GM21737 (cell line): Measurements from ENCODE around the gene GNPTAB.
"Not testable (repeated sequence)": the region's sequence is repeated elsewhere in the genome, so short reads cannot be mapped to it uniquely, and the experiment has no call there.

Source experiments
- ATAC-seq: cut with Tn5 transposase; IDR thresholded peaks from one replicate; pipeline ENCODE4 v1.9.1; 2021; ENCODE audit warnings: mild to moderate bottlenecking, moderate library complexity; ENCODE audit not compliant: unreplicated experiment

GNPTAB gene

DNA sequence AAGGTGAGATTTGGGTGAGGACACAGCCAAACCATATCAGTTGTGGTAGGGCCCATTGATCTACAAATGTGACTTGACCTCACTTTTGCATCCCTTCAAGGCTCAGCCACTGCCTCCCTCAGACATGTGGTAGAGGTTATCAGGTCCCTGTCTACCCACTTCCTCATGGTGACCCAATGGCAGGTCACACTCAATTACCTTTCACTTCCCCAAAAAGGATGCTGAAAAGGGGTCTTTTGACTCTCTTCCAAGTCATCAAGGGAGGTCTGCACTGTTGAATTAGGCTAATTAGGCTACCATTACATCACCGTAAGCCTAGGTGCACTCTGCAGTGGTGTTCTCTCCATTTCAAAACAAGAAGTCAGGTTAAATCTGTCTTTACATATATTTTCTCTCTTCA is 24.0 kb upstream of the GNPTAB start:
- peak; percentile 37 for ATAC-seq

DNA sequence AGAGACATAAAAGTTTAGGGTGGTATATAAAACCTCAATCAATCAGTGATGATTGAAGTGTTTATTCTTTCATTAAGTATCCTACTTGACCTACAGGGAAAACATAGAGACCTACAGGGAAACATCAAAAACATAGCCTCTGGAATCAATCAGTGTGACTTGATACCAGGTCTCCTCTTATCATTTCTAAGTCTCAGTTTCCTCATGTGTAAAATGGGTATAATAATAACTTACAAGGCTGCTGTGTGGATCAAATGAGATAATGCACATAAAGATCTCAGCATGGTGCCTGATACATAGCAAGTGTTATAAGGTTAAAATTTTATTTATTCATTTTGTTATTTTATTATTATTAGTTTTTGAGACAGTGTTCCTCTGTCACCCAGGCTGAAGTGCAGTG is 22.2 kb upstream of the GNPTAB start:
- no peak for ATAC-seq

DNA sequence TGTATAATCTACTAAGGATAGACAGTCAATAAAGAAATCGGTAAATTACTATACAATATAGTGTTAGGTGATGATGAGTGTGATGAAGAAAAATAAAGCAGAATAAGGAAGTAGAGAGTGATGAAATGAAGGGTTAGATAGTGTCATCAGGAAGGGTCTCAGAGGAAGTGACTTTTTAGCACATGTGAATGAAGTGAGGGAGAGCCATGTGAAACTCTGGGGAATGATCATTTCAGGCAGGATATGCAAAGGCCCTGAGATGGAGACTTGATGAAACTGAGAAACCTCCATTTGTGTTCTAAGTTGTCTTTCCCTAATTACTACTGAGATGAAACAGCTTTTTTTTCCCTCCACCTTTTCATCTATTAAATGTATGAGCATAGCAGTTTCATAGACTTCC is 19.4 kb upstream of the GNPTAB start:
- ATAC-seq = no peak

DNA sequence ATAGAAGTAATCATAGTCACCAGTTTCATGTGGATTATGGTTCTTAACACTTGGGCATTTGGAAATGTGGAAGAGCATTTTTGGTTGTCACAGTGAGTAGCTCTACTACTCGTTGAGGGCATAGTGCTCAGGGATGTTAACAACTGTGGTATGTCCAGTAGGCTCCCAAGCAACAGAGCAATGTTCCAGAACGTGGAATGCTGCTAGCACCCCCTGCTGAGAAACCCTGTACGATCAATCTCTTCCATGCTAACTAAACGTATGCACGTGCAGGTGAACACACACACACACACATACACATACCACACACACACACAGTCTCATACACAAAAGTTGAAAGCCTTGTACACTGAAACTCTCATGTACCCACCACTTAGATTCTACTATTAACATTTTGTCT is 16.6 kb upstream of the GNPTAB start:
- no peak for ATAC-seq

DNA sequence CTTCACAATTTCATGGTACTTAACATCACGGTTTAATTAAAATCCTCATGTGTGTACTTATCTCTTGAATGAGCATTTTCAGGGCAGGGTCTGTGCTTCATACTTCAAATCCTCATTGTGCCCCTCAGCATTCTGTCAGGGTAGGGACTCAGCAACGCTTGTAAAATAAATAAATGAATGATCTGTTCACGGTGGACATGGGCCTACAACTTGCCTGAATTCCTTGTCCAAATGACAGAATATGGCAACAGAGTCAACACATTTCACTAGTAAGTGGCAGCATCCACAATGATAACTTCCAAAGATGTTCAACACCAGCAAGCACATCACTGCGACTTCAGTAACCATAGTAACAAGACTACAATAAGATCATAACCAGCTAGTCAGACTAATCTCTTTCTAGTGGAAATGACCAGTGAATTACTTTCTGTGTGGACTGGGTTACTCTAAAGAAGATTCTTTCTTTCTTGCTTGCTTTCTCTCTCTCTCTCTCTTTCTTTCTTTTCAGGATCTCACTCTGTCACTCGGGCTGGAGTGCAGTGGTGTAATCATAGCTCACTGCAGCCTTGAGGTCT is 14.5 kb upstream of the GNPTAB start:
- no peak for ATAC-seq

DNA sequence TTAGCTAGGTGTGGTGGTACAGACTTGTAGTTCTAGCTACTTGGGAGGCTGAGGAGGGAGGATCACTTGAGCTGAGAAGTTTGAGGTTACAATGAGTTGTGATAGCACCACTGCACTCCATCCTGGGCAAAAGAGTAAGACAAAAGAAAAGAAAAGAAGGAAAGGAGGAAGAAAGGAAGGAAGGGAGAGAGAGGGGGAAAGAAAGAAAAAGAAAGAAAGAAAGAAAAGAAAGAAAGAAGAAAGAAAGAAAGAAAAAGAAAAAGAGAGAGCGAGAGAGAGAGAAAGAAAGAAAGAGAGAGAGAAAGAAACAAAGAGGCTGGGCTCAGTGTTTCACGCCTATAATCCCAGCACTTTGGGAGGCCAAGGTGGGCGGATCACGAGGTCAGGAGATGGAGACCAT is 10.3 kb upstream of the GNPTAB start:
- no peak for ATAC-seq

DNA sequence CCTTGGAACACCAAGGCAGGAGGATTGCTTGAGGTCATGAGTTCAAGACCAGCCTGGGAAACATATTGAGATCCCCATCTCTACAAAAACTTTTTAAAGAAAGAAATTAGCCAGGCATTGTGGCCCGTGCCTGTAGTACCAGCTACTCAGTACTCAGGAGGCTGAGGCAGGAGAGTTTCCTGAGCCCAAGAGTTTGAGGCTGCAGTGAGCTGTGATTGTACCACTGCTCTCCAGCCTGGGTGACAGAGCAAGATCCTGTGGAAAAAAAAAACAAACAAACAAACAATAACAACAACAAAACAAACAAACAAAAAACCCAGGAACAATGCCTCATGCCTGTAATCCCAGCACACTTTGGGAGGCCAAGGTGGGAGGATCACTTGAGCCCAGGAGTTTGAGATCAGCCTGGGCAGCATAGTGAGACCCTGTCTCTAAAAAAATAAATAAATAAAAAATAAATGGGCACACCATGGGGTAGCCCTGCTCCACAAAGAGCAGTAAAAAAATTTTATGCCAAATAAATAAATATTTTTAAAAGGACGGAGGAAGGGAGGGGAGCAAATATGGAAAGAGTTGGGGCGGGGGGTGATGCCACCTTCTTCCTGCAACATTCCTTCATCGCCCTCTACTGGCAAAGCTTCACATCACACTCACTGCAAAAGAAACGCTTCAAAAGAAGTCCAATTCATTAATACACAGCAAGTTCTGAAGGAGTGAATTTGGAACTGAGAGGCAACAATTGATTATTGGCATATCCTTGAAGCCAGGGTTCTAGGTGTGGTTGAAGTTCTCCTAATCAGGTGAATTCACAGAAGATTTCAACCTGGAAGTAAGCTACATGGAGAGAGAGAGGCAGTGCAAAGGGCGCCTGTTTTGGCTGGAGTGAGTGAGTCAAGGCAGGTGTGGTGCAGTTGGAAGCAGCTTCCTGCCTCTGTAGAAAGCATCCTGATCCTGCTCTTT is 8.8 kb upstream of the GNPTAB start:
- ATAC-seq = no peak

DNA sequence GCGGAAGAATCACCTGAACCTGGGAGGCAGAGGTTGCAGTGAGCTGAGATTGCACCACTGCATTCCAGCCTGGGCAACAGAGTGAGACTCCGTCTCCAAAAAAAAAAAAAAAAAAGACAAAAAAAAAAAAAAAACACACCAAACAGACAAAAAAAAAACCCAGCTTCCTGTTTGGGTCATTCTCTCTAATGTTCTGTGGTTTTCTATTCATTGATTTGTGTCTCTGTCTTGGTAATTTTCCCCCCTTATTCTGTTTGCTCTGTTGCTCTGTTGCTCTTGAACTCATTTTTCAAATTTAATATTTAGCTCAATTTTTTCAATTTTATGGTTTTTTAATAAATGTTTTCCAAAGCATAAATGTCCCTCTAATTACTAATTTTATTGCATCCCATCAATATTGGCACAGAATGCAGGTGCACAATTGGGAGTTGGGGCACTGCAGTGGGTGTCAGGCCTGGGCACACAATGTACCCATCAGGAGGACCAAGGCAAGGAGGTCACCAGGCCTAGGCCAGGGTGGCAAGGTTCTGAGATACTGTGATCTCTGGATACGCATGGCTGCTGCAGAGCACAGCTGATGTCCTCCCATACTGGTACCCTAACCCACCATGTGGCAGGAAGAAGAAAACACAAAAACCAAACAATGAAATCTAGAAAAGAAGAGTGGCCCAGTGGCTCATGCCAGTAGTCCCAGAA is 8.0 kb upstream of the GNPTAB start:
- no peak for ATAC-seq

DNA sequence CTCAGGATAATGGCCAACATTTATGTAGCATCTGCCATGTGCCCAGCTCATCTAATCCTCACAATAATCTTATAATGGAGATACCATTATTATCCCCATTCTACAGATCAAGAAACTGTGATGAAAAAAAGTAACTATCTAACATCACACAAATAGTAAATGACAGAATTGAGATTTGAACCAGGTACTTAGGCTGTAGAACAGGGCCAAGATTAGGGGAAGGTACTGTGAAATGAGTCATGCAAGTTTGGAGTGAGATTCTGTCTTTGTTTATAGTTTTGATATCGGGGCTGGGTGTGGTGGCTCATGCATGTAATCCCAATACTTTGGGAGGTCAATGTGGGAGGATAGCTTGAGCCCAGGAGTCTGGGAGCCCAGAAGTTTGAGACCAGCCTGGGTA is 1.3 kb upstream of the GNPTAB start:
- ATAC-seq = no peak

DNA sequence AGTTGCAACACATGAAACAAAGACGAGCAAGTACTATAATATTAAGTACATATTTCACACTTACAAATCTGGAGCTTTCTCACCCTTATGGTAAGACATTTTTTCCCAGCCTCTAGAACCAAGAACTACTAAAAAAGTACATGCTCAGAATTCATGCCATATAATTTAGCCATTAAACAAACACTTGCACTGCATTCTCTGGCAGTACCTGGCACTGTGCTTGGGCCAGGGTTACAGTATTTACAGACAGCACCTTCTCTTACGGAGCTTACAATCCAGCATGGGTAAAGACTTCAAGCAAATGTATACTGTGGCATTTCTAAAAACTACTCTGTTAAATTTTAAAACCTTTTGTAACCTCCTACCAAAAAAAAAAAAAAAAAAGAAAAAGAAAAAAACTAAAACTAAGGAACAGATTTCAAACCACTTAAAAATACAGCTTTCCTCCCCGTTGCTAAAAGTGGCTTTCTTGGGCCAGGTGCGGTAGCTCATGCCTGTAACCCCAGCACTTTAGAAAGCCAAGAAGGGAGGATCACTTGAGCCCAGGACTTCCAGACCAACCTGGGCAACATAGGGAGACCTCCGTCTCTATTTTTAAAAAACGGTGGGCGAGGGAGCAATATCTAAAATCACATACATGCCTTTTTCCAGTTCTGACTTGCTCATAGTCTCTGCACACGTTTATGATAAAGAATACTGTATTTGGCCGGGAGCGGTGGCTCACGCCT is 956 bp downstream of the GNPTAB start:
- no peak for ATAC-seq

DNA sequence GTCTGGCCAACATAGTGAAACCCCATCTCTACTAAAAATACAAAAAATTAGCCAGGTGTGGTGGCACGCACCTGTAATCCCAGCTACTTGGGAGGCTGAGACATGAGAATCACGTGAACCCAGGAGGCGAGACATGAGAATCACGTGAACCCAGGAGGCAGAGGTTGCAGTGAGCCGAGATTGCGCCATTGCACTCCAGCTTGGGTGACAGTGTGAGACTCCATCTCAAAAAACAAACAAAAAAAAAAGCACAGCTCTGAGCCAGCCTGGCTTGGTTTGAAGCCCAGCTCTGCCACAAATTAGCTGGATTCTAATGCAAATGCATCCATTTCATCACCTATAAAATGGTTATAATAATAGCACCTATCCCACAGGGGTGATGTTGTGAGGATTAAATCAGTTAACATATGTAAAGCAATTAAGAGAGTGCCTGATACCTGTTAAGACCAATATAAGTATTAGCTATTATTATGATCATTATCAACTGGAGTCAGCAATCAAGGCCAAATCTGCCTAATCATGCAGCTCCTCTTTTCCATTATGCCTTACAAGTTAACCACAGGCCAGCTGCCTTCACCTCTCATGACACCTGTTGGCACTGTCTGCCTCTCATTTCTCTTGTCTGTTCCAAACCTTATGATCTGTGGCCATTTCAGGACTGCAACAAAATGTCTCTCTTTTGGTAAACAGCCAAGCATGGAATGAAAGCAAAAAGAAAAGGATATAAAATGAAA is 2.1 kb downstream of the GNPTAB start:
- ATAC-seq = no peak

DNA sequence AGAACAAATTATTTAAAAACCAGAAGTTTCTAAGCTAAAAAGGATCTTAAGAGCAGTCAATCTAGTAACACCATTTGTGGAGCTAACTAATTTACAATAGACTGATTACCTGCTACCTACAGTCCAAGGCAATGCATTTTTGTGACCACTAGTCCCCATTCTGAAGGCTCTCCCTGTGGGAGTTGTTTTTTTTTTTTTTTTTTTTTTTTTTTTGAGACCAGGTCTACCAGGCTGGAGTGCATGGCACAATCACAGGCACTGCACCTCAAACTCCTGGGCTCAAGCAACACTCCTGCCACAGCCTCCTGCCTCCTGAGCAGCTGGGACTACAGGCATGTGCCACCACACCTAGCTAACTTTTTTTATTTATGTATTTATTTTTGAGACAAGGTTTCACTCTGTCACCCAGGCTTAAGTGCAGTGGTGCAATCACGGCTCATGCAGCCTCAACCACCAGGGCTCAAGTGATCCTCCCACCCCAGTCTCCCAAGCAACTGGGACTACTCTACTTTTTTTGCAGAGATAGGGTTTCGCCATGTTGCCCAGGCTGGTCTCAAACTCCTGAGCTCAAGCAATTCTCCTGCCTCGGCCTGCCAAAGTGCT is 3.9 kb downstream of the GNPTAB start:
- ATAC-seq = no peak

DNA sequence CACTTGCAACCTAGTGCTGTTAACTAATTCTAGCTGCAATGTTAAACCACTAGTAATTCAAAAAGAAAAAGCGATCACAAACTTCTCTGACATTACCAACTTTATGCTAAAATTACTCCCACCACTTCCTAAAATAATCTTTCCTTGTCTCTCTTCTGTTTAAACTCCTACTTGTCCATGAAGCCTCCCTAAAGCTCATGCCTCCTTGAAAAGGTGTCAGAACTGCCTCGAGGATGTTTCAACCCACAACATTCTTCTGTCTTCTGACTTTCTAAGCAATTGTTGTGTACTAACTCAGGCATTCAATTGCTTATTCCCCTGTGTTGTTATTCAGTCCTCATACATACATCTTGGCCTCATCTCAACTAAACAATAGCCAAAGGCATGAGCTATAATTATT is 5.9 kb downstream of the GNPTAB start:
- no peak for ATAC-seq

DNA sequence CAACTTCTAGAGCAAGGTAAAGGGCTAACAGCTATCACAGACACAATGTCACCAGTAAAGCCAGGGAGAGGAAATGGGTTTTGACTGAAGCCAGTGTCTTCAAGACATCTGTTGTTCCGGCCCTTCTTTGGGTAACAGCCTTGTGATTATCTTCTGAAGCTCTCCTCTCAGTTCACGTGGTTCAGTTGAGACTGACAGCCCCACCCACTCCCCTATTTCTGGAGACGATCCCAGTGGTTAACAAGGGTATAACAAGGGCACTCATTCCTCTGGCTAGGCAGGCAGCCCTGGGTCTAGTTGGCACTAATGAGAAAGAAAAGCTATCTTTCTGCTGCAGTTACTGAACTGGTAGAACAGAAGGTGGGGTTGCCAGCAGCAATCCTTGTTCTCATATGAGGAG is 6.9 kb downstream of the GNPTAB start:
- peak; percentile 77 for ATAC-seq

DNA sequence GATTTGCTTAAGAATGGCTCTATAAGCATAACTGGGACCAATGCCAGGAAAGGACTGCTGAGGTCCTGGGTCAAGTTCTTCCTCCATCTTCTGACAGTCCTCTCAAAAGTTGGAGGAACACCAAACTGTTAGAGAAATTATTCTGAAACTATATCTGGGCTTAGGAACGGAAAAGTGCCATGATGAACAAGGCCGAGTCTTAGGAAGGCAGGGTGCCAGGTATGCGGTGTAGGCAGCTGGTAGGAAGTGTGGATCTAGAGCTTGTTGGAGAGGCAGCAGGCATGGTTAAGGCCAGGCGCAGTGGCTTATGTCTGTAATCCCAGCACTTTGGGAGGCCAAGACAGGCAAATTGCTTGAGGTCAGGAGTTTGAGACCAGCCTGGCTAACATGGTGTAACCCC is 7.7 kb downstream of the GNPTAB start:
- ATAC-seq = no peak

DNA sequence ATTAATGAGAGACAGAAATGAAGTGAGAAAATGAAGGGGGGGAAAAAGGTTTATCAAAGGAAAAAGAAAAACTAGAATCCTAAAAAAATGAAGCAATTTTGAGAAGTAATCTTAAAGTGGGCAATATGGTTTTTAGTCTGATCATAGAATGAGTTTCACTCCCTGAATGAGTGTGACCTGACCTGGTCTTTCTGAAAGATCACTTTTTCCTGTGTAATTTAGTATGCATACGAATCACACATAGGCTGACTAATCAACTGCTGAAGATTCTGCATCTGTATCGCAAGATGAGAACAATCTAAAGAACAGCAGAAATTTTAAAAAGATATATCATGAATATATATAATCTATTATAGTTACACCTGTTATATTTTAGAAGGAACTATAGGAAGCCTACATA is 11.3 kb downstream of the GNPTAB start:
- ATAC-seq = peak; percentile 47

DNA sequence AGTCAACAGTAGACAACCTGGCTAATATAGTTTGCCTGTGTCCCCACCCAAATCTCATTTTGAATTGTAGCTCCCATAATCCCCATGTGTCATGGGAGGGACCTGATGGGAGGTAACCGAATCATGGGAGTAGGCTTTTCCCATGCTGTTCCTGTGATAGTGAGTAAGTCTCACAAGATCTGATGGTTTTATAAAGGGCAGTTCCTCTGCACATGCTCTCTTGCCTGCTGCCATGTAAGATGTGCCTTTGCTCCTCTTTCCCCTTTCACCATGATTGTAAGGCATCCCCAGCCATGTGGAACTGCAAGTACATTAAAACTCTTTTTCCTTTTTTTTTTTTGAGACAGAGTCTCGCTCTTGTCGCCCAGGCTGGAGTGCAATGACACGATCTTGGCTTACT is 12.1 kb downstream of the GNPTAB start:
- ATAC-seq = not testable (repeated sequence)

DNA sequence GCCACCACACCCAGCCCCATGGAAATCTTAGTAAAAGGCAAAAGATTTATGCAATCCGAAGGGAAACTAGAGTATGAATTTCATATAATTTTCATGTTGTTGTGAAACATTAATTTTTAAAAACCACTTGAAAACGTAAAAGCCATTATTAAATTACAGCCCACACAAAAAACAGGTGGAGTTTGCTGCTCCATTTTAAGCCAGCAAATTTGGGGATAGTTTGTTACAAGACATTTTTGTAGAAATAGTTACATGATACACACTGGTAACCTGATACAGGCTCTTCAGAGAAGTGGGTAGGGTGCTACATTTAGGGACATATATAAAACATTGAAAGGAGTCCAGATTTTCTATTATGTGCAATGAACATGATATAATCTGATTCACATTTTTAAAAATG is 17.6 kb downstream of the GNPTAB start:
- ATAC-seq = no peak

DNA sequence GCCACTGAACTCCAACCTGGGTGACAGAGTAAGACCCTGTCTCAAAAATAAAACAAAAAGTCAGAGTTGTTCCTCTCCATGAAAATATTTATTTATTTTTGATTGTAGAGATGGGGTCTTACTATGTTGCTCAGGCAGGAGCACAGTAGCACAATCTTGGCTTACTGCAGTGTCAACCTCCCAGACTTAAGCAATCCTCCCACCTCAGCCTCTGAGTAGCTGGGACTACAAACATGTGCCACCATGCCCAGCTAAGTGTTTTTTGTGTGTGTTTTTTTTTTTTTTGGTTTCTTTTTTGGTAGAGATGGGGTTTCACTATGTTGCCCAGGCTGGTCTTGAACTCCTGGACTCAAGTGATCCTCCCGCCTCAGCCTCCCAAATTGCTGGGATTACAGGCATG is 18.0 kb downstream of the GNPTAB start:
- not testable (repeated sequence) for ATAC-seq

DNA sequence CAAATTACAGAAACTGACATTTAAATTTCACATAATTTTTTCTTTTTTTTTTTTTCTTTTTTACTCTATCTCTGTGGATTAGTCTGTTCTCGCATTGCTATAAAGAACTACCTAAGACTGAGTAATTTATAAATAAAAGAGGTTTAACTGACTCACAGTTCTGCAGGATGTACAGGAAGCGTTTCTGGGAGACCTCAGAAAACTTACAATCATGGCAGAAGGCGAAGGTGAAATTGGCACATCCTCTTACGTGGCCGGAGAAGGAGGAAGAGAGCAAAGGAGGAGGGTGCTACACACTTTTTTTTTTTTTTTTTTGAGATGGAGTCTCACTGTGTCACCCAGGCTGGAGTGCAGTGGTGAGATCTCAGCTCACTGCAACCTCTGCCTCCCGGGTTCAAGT is 19.4 kb downstream of the GNPTAB start:
- not testable (repeated sequence) for ATAC-seq
